K562 (cell line): Measurements from ENCODE around the gene SLCO2A1. TPM values are rescaled to one million over a fixed set of nuclear protein-coding genes. Genes with fewer than 3 reads are reported as not detected.

ENCODE experiments used
- ATAC-seq: fragments of 200-7000 bp; cut with Tn5 transposase; 3 replicates; pipeline ENCODE4 v1.9.1; 2020; ENCODE audit warnings: moderate library complexity
- BruUV-seq: library from RNA; stranded (reverse); fragments of 400-500 nt; replicated peaks from 2 replicates; lab custom pipeline; 2021; lab: Mats Ljungman, UMichigan
- CTCF ChIA-PET: fragments of 300-600 bp; formaldehyde crosslinking; extraction: SDS; loops from one replicate; lab custom pipeline; 2021; ENCODE audit warnings: low intra/inter-chr PET ratio; lab: Yijun Ruan, JAX
- POLR2A ChIA-PET: fragments of 300-600, 350-650 bp; sonication (Branson Sonifier 250); formaldehyde crosslinking; extraction: SDS; loops from one replicate; lab custom pipeline; 2021; ENCODE audit warnings: antibody characterized with exemption, inconsistent platforms; lab: Yijun Ruan, JAX
- DNase-seq, 4 experiments: peaks; one replicate each; pipeline versions ENCODE4 v3.0.0 to v3.0.0-alpha.2; 2011 to 2018; ENCODE audit warnings: low spot score in 3 of 4, mixed read lengths in 3 of 4; ENCODE audit errors: extremely low read depth in 1 of 4
- FAIRE-seq: peaks from 2 replicates; lab custom pipeline; 2011; peaks lifted over from hg19 to GRCh38; lab: Jason Lieb, UNC
- H2AFZ ChIP-seq: 2 replicates; pipeline ENCODE4 v1.6.0; 2011; ENCODE audit warnings: low read depth, low read length, control low read depth, inconsistent platforms
- H3K27ac ChIP-seq: fragments of 200-600 bp; 3 replicates; pipeline ENCODE4 v1.8.0; 2011; ENCODE audit warnings: low read depth, mild to moderate bottlenecking, control low read depth, inconsistent platforms, low read length, moderate library complexity, mixed read lengths; ENCODE audit errors: extremely low read depth
- H3K27me3 ChIP-seq, 2 experiments: fragments of 300-600 bp in 1 of 2; 2 replicates in 1 of 2; 3 replicates in 1 of 2; pipeline versions ENCODE4 v1.6.0 to v1.8.0; 2011; ENCODE audit warnings: inconsistent platforms in 2 of 2, low read length in 2 of 2, mild to moderate bottlenecking in 1 of 2, mixed read lengths in 1 of 2, moderate library complexity in 1 of 2; ENCODE audit not compliant: control insufficient read depth in 2 of 2, insufficient read depth in 2 of 2
- H3K36me3 ChIP-seq: fragments of 300-600 bp; 3 replicates; pipeline ENCODE4 v1.8.0; 2011; ENCODE audit warnings: mild to moderate bottlenecking, low read length, inconsistent platforms; ENCODE audit not compliant: control insufficient read depth, insufficient read depth
- H3K4me1 ChIP-seq, 2 experiments: fragments of 200-600 bp in 1 of 2; replicated peaks in 1 of 2; 2 replicates in 1 of 2; 3 replicates in 1 of 2; pipeline versions ENCODE4 v1.5.1 to v1.8.0; 2011; ENCODE audit warnings: inconsistent platforms in 2 of 2, low read length in 2 of 2, mild to moderate bottlenecking in 1 of 2, mixed read lengths in 1 of 2, moderate library complexity in 1 of 2; ENCODE audit not compliant: control insufficient read depth in 2 of 2, insufficient read depth in 2 of 2
- H3K4me2 ChIP-seq: 2 replicates; pipeline ENCODE4 v1.6.1; 2011; ENCODE audit warnings: low read length, control low read depth, inconsistent platforms, mixed read lengths; ENCODE audit not compliant: insufficient read depth
- H3K4me3 ChIP-seq: fragments of 200-600 bp; sonication (generic), shearing (Covaris generic); 2 replicates; pipeline ENCODE4 v1.5.1; 2016; ENCODE audit warnings: control low read depth, inconsistent platforms
- H3K79me2 ChIP-seq: fragments of 200-600 bp; 3 replicates; pipeline ENCODE4 v1.8.0; 2011; ENCODE audit warnings: low read length, inconsistent platforms; ENCODE audit not compliant: control insufficient read depth, insufficient read depth
- H3K9ac ChIP-seq, 2 experiments: 2 replicates each; pipeline versions ENCODE4 v1.6.0 to v1.6.1; 2011; ENCODE audit warnings: low read depth in 2 of 2, low read length in 2 of 2, control low read depth in 1 of 2, inconsistent platforms in 1 of 2, mild to moderate bottlenecking in 1 of 2, mixed read lengths in 1 of 2; ENCODE audit not compliant: insufficient read depth in 1 of 2
- H3K9me1 ChIP-seq: one replicate; pipeline ENCODE4 v1.6.0; 2011; ENCODE audit warnings: inconsistent platforms, mild to moderate bottlenecking, low read length, moderate library complexity; ENCODE audit not compliant: control insufficient read depth, insufficient read depth
- H3K9me3 ChIP-seq: replicated peaks from 2 replicates; pipeline ENCODE4 v1.5.1; 2011; ENCODE audit warnings: low read depth, low read length, inconsistent platforms; ENCODE audit not compliant: control insufficient read depth, insufficient read depth
- H4K20me1 ChIP-seq: replicated peaks from 2 replicates; pipeline ENCODE4 v1.6.1; 2011; ENCODE audit warnings: low read length, inconsistent platforms, mixed read lengths; ENCODE audit not compliant: control insufficient read depth, insufficient read depth
- FOXK2 ChIP-seq, 2 experiments: fragments of 450-650 bp; IDR thresholded peaks in 1 of 2; conservative IDR thresholded peaks in 1 of 2; 2 replicates each; pipeline ENCODE4 v1.6.1; 2016; ENCODE audit warnings: low read depth in 2 of 2, mild to moderate bottlenecking in 1 of 2
- FUS ChIP-seq: fragments of 200-400 bp; formaldehyde crosslinking; optimal IDR thresholded peaks from 2 replicates; pipeline ENCODE3; 2017; ENCODE audit warnings: low read depth, low read length
- HDAC2 ChIP-seq: fragments of 450-650 bp; IDR thresholded peaks from 2 replicates; pipeline ENCODE4 v1.6.1; 2016; ENCODE audit warnings: mild to moderate bottlenecking
- HMGXB4 ChIP-seq: sonication (generic); formaldehyde crosslinking; IDR thresholded peaks from 2 replicates; pipeline ENCODE4 v1.8.1; 2023; ENCODE audit warnings: mild to moderate bottlenecking, missing genetic modification reagents
- HSF4 ChIP-seq: fragments of 250-450 bp; sonication (Bioruptor Pico); IDR thresholded peaks from 2 replicates; pipeline ENCODE4 v2.1.2; 2022; ENCODE audit warnings: mild to moderate bottlenecking, moderate library complexity, borderline replicate concordance
- NFYB ChIP-seq: IDR thresholded peaks from 2 replicates; pipeline ENCODE4 v1.6.1; 2011; ENCODE audit warnings: mild to moderate bottlenecking, moderate library complexity; ENCODE audit not compliant: insufficient read length; ENCODE audit errors: extremely low read depth
- PHF21A ChIP-seq: fragments of 450-650 bp; IDR thresholded peaks from 2 replicates; pipeline ENCODE4 v1.6.1; 2017; ENCODE audit warnings: low read depth, borderline replicate concordance
- TAF7 ChIP-seq: fragments of 450-650 bp; IDR thresholded peaks from 2 replicates; pipeline ENCODE4 v1.6.1; 2016; ENCODE audit warnings: missing genetic modification characterization, missing compliant biosample characterization
- ZNF165 ChIP-seq: fragments of 250-450 bp; sonication (Bioruptor Pico); IDR thresholded peaks from 2 replicates; pipeline ENCODE4 v1.4.0; 2020; ENCODE audit warnings: borderline replicate concordance
- ZNF75A ChIP-seq: fragments of 450-650 bp; formaldehyde crosslinking; IDR thresholded peaks from 2 replicates; pipeline ENCODE4 v1.4.0; 2020; ENCODE audit warnings: mild to moderate bottlenecking
- WGBS: fragments of 100-300 bp; shearing (Covaris generic); methylation state at CpG from one replicate; pipeline ENCODE4 v1.1.6; 2016; ENCODE audit warnings: low coverage, mixed read lengths; ENCODE audit not compliant: insufficient coverage; ENCODE audit errors: missing lambda C conversion rate; 5-methylcytosine and 5-hydroxymethylcytosine counted together
- in situ Hi-C: fragments of 300-500 bp; cut with MboI; formaldehyde crosslinking; loops from 4 replicates; pipeline ENCODE4 v1.15.0; 2018; ENCODE audit warnings: inconsistent platforms, mixed read lengths
- intact Hi-C: fragments of 100-400 bp; cut with micrococcal nuclease; formaldehyde crosslinking; loops from 2 replicates; pipeline ENCODE4 v1.14.2; 2022
- polyA plus RNA-seq, 8 experiments: library from polyadenylated mRNA; depleted of rRNA in 4 of 8; stranded (reverse) in 5 of 8; unstranded in 3 of 8; fragments of >200 nt; fragmentation: Nextera tagmentation in 2 of 8; fragmentation: Illumina TruSeq in 1 of 8; extraction: Ambion mirVana in 2 of 8; extraction: Trizol in 1 of 8; gene quantifications; 2 replicates each; pipeline versions ENCODE4 v1.2.1 to v1.2.3, GENCODE V29; 2011 to 2014; ENCODE audit warnings: inconsistent platforms in 1 of 8, missing spikeins in 1 of 8
- total RNA-seq, 7 experiments: library from RNA; depleted of rRNA in 6 of 7; stranded (reverse); fragments of >200 nt in 6 of 7; fragmentation: Illumina TruSeq in 2 of 7; extraction: Trizol in 2 of 7; gene quantifications; 2 replicates each; pipeline versions ENCODE4 v1.2.1 to v1.2.3, GENCODE V29; 2011 to 2021; ENCODE audit warnings: low replicate concordance in 1 of 7
- TF ChIP-seq, protein P1 (sequence below): fragments of 200-800 bp; sonication (Bioruptor generic); IDR thresholded peaks from 2 replicates; pipeline ENCODE4 v1.6.1; 2017; ENCODE audit warnings: missing genetic modification characterization, missing compliant biosample characterization

Gene SLCO2A1
- total and polyA plus RNA-seq, 9 of the 15 experiments (the other 6 are each of a cell fraction or from before 2014, with no cell fraction given) = 0.16 to 1.0 TPM; not detected in 7

- TF ChIP-seq ZNF165 (CRISPR knock-in tag) (no peak), HDAC2 (no peak)
- TF ChIP-seq, protein P1, sequence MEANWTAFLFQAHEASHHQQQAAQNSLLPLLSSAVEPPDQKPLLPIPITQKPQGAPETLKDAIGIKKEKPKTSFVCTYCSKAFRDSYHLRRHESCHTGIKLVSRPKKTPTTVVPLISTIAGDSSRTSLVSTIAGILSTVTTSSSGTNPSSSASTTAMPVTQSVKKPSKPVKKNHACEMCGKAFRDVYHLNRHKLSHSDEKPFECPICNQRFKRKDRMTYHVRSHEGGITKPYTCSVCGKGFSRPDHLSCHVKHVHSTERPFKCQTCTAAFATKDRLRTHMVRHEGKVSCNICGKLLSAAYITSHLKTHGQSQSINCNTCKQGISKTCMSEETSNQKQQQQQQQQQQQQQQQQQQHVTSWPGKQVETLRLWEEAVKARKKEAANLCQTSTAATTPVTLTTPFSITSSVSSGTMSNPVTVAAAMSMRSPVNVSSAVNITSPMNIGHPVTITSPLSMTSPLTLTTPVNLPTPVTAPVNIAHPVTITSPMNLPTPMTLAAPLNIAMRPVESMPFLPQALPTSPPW (CRISPR knock-in tag) = no peak
- TF ChIP-seq, all 486 proteins: peak for 0
Observed at GRCh38 chr3:133986311-133986710, 43.4 kb downstream of the SLCO2A1 start (continued).

- POLR2A ChIA-PET = no interaction called here
- no TSS peak for BruUV-seq
- in situ Hi-C loops = no loop called here
Observed at GRCh38 chr3:133984975-133985374, 44.8 kb downstream of the SLCO2A1 start.

More at GRCh38 chr3:133984975-133985374, 44.8 kb downstream of the SLCO2A1 start:
- Histone ChIP-seq H3K27me3 (peaks cover 8 to 21% of the 10 kb centered on the region in 2 experiments; a peak in 4 of 5 replicates), H3K36me3 (no peaks in the 10 kb centered on the region), H3K4me1 (no peaks in the 10 kb centered on the region), H3K9ac (no peak overlapping the region), H3K79me2 (no peaks in the 10 kb centered on the region), H3K9me3 (no peaks in the 10 kb centered on the region), H3K27ac (no peak overlapping the region), H4K20me1 (no peaks in the 10 kb centered on the region; the same call in 1 of the 2 replicates), H2AFZ (no peak overlapping the region), H3K4me2 (no peak overlapping the region), H3K9me1 (no peaks in the 10 kb centered on the region), H3K4me3 (no peak overlapping the region)
- CTCF ChIA-PET = no interaction called here
- intact Hi-C loops = no loop called here
- 0% methylated on average over 7 of the region's 7 CpGs for WGBS
- DNase-seq (no peak), FAIRE-seq (no peak), ATAC-seq (no peak)
- TF ChIP-seq HMGXB4 (no peak), FOXK2 (conservative IDR thresholded peaks at IDR 0.05 in 1 of 2, IDR thresholded peaks at IDR 0.05 in 1 of 2; ENCODE audit: low read depth in 2 of 2) (no peak), HSF4 (CRISPR knock-in tag) (no peak), NFYB (no peak), FUS (no peak), PHF21A (no peak), TAF7 (tag) (no peak), ZNF75A (CRISPR knock-in tag) (no peak)
